Activated B cell treated with CpG ODN at 0.5 μM for 24 hours (primary cell): Measurements from ENCODE around the gene DPM3. TPM values are rescaled to one million over a fixed set of nuclear protein-coding genes. Genes with fewer than 3 reads are reported as not detected.

ENCODE experiments used
- ATAC-seq: fragments of 200-7000 bp; cut with Tn5 transposase; one replicate; pipeline ENCODE4 v1.10.0; 2021; ENCODE audit warnings: low read depth, mild to moderate bottlenecking, moderate library complexity
- CTCF ChIA-PET: fragments of 350-600 bp; sonication (Branson Sonifier 250); formaldehyde crosslinking; loops from one replicate; lab custom pipeline; 2021; ENCODE audit warnings: antibody characterized with exemption; lab: Charles Lee
- POLR2A ChIA-PET: fragments of 350-600 bp; sonication (Branson Sonifier 250); formaldehyde crosslinking; loops from one replicate; lab custom pipeline; 2021; ENCODE audit warnings: antibody characterized with exemption; lab: Charles Lee
- DNase-seq: peaks from one replicate; pipeline ENCODE4 v3.0.0; 2022
- H3K27ac Mint-ChIP-seq: one replicate; pipeline ENCODE4 v1.8.0; 2020; ENCODE audit warnings: mixed read lengths
- H3K27me3 Mint-ChIP-seq: one replicate; pipeline ENCODE4 v1.8.0; 2021; ENCODE audit warnings: mixed read lengths
- H3K36me3 Mint-ChIP-seq: one replicate; pipeline ENCODE4 v1.8.0; 2021; ENCODE audit warnings: low read depth, mixed read lengths
- H3K4me1 Mint-ChIP-seq: one replicate; pipeline ENCODE4 v1.8.0; 2021; ENCODE audit warnings: mixed read lengths
- H3K4me3 Mint-ChIP-seq: one replicate; pipeline ENCODE4 v1.8.0; 2020; ENCODE audit warnings: mild to moderate bottlenecking, mixed read lengths
- H3K9me3 Mint-ChIP-seq: one replicate; pipeline ENCODE4 v1.8.0; 2020; ENCODE audit warnings: mixed read lengths
- CTCF ChIP-seq: fragments of 200-600 bp; IDR thresholded peaks from one replicate; pipeline ENCODE4 v1.8.0; 2022; ENCODE audit warnings: antibody characterized with exemption, mild to moderate bottlenecking
- intact Hi-C: fragments of 100-400 bp; cut with micrococcal nuclease; formaldehyde crosslinking; loops from one replicate; pipeline ENCODE4 v1.15.1; 2024
- total RNA-seq: library from RNA; stranded (reverse); gene quantifications from 2 replicates; pipeline ENCODE4 v1.2.3, GENCODE V29; 2022

Gene DPM3
- total RNA-seq, 1 donor from 2014 or later = 33.2 TPM

GRCh38 chr1:155186067-155186793 lies 45.9 kb upstream of the DPM3 start:
- ATAC-seq = no peak
- Mint-ChIP-seq H3K9me3 (no peaks in the 10 kb centered on the region), H3K4me3 (no peak overlapping the region), H3K4me1 (peaks cover 28% of the 10 kb centered on the region), H3K36me3 (no peaks in the 10 kb centered on the region), H3K27ac (no peak overlapping the region), H3K27me3 (no peaks in the 10 kb centered on the region)
- ChIA-PET POLR2A (interaction anchor here (0.6 to 3.1 kb wide), 2 partner anchors 8 to 798 kb away, joined by 5 to 25 read pairs; no protein-coding TSS in a partner anchor), CTCF (interaction anchor here (1.9 to 3.2 kb wide), 3 partner anchors 8 to 13 kb away, joined by 6 to 15 read pairs (median 13); partner anchors contain the start of gene KRTCAP2)
- intact Hi-C loops = no loop called here
- no peak for TF ChIP-seq CTCF
- no peak for DNase-seq

GRCh38 chr1:155185783-155186066 lies 45.4 kb upstream of the DPM3 start:
- ATAC-seq (no peak), DNase-seq (no peak)
- peak overlapping the region; percentile 74 for H3K27ac Mint-ChIP-seq
- intact Hi-C loops = no loop called here
- ChIA-PET CTCF (interaction anchor here (1.0 to 3.2 kb wide), 7 partner anchors 8 to 101 kb away, joined by 3 to 15 read pairs (median 3); partner anchors contain the start of gene KRTCAP2), POLR2A (interaction anchor here (0.6 to 3.1 kb wide), 4 partner anchors 8 to 58 kb away, joined by 3 to 25 read pairs (median 4); partner anchors contain the start of gene KRTCAP2)
- H3K27me3 Mint-ChIP-seq = no peaks in the 10 kb centered on the region
- H3K9me3 Mint-ChIP-seq = no peaks in the 10 kb centered on the region
- H3K36me3 Mint-ChIP-seq = no peaks in the 10 kb centered on the region
- peak overlapping the region; percentile 44 for H3K4me3 Mint-ChIP-seq
- H3K4me1 Mint-ChIP-seq = peaks cover 28% of the 10 kb centered on the region
- TF ChIP-seq CTCF = no peak

GRCh38 chr1:155184835-155185782 lies 44.8 kb upstream of the DPM3 start:
- DNase-seq = peak; percentile 49
- peak; percentile 98 for ATAC-seq
- H3K27ac Mint-ChIP-seq = peak overlapping the region; percentile 74
- no peaks in the 10 kb centered on the region for H3K27me3 Mint-ChIP-seq
- ChIA-PET POLR2A (interaction anchor here (0.6 to 3.1 kb wide), 6 partner anchors 9 to 59 kb away, joined by 3 to 25 read pairs (median 4); partner anchors contain the start of gene KRTCAP2), CTCF (interaction anchor here (1.0 to 3.2 kb wide), 7 partner anchors 8 to 100 kb away, joined by 3 to 15 read pairs (median 3); partner anchors contain the start of gene KRTCAP2)
- peak overlapping the region; percentile 44 for H3K4me3 Mint-ChIP-seq
- TF ChIP-seq CTCF = no peak
- H3K9me3 Mint-ChIP-seq = no peaks in the 10 kb centered on the region
- H3K4me1 Mint-ChIP-seq = peaks cover 28% of the 10 kb centered on the region
- H3K36me3 Mint-ChIP-seq = no peaks in the 10 kb centered on the region
- intact Hi-C loops = no loop called here

DNA sequence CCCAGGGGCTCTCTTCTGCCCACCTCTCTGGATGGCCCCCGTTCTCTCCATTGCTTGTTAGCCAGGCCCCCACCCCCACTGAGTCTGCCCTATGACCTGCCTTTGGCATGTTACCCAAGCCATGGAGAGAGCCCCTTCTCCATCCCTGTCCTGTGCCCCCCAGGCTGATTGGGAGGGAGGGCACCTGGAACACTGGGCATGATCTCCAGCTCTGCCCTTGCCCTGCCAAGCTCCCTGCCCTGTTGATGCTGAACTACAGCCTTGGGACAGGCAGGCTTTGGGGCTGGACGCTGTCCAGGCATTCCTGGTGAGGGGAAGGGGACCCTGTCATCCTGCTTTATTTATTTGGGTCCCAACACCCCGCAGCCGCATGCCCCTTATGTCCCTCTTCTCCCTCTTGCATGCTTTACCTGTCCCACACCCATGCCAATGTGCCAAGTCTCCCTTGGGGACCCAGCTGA lies 44.0 kb upstream of the DPM3 start:
- TF ChIP-seq CTCF = no peak
- H3K4me1 Mint-ChIP-seq = peaks cover 28% of the 10 kb centered on the region
- no peak overlapping the region for H3K4me3 Mint-ChIP-seq
- no peak for DNase-seq
- no peaks in the 10 kb centered on the region for H3K9me3 Mint-ChIP-seq
- no peak for ATAC-seq
- H3K27me3 Mint-ChIP-seq = no peaks in the 10 kb centered on the region
- CTCF ChIA-PET = interaction anchor here (1.6 to 3.2 kb wide), 4 partner anchors 7 to 11 kb away, joined by 3 to 15 read pairs (median 10); partner anchors contain the start of gene KRTCAP2
- no peaks in the 10 kb centered on the region for H3K36me3 Mint-ChIP-seq
- H3K27ac Mint-ChIP-seq = peak overlapping the region; percentile 70
- intact Hi-C loops = no loop called here
- POLR2A ChIA-PET = interaction anchor here (0.7 to 3.1 kb wide), 5 partner anchors 10 to 40 kb away, joined by 3 to 25 read pairs (median 4); partner anchors contain the start of gene KRTCAP2
